SK-N-SH (cell line): Measurements from ENCODE around the gene PIBF1. TPM values are rescaled to one million over a fixed set of nuclear protein-coding genes. Genes with fewer than 3 reads are reported as not detected.

ENCODE experiments used
- CTCF ChIA-PET: fragments of 300-600, 350-600 bp; formaldehyde crosslinking; extraction: SDS; loops from one replicate; lab custom pipeline; 2021; lab: Yijun Ruan, JAX
- POLR2A ChIA-PET: fragments of 350-600 bp; sonication (Branson Sonifier 250); formaldehyde crosslinking; extraction: SDS; loops from one replicate; lab custom pipeline; 2020; ENCODE audit warnings: antibody characterized with exemption, inconsistent platforms; lab: Yijun Ruan, JAX
- DNase-seq: peaks from one replicate; pipeline ENCODE4 v3.0.0; 2012
- H2AFZ ChIP-seq: fragments of 200-600 bp; sonication (generic); 2 replicates; pipeline ENCODE4 v1.8.1; 2016; ENCODE audit warnings: antibody characterized with exemption, mild to moderate bottlenecking, low read depth
- H3F3A ChIP-seq: fragments of 200-600 bp; sonication (generic); replicated peaks from 2 replicates; pipeline ENCODE3; 2016; ENCODE audit warnings: antibody characterized with exemption, mild to moderate bottlenecking; ENCODE audit not compliant: insufficient read depth
- H3K27ac ChIP-seq, 2 experiments: fragments of 200-500 bp in 1 of 2; fragments of 200-600 bp in 1 of 2; sonication (Bioruptor generic) in 1 of 2; sonication (generic), shearing (Covaris generic) in 1 of 2; 2 replicates each; pipeline versions ENCODE4 v1.5.1 to v1.6.1; 2014 to 2016; ENCODE audit warnings: low read depth in 2 of 2, inconsistent platforms in 1 of 2, low read length in 1 of 2, mild to moderate bottlenecking in 1 of 2, mixed read lengths in 1 of 2
- H3K27me3 ChIP-seq: fragments of 200-600 bp; sonication (generic), shearing (Covaris generic); 2 replicates; pipeline ENCODE4 v1.6.1; 2016; ENCODE audit warnings: mixed run types; ENCODE audit not compliant: insufficient read depth
- H3K36me3 ChIP-seq, 2 experiments: fragments of 200-500 bp in 1 of 2; fragments of 200-600 bp in 1 of 2; sonication (Bioruptor generic) in 1 of 2; sonication (generic) in 1 of 2; replicated peaks in 1 of 2; 2 replicates each; pipeline versions ENCODE3 to v1.5.1; 2014 to 2016; ENCODE audit warnings: low read length in 1 of 2, mild to moderate bottlenecking in 1 of 2; ENCODE audit not compliant: insufficient read depth in 2 of 2, control insufficient read depth in 1 of 2
- H3K4me1 ChIP-seq, 2 experiments: fragments of 200-500 bp in 1 of 2; fragments of 200-600 bp in 1 of 2; sonication (Bioruptor generic) in 1 of 2; sonication (generic), shearing (Covaris generic) in 1 of 2; 2 replicates each; pipeline versions ENCODE4 v1.5.1 to v1.6.1; 2014 to 2016; ENCODE audit warnings: low read depth in 1 of 2, low read length in 1 of 2, mixed run types in 1 of 2; ENCODE audit not compliant: insufficient read depth in 2 of 2, control insufficient read depth in 1 of 2
- H3K4me2 ChIP-seq: fragments of 200-600 bp; sonication (generic), shearing (Covaris generic); 2 replicates; pipeline ENCODE4 v1.6.1; 2017; ENCODE audit warnings: mixed run types
- H3K4me3 ChIP-seq, 2 experiments: fragments of 200-500 bp in 1 of 2; fragments of 200-600 bp in 1 of 2; sonication (Bioruptor generic) in 1 of 2; sonication (generic), shearing (Covaris generic) in 1 of 2; 2 replicates each; pipeline versions ENCODE4 v1.5.1 to v1.8.1; 2014 to 2016; ENCODE audit warnings: low read depth in 2 of 2, inconsistent platforms in 1 of 2, low read length in 1 of 2, mild to moderate bottlenecking in 1 of 2, mixed read lengths in 1 of 2, moderate library complexity in 1 of 2
- H3K79me2 ChIP-seq: fragments of 200-600 bp; sonication (generic); 2 replicates; pipeline ENCODE4 v1.8.1; 2017; ENCODE audit warnings: mild to moderate bottlenecking; ENCODE audit not compliant: insufficient read depth
- H3K9ac ChIP-seq: fragments of 200-600 bp; sonication (generic); 2 replicates; pipeline ENCODE4 v1.6.1; 2017; ENCODE audit warnings: mixed run types
- H3K9me2 ChIP-seq: fragments of 200-600 bp; sonication (generic); 2 replicates; pipeline ENCODE4 v1.6.1; 2017; ENCODE audit warnings: mixed run types
- H3K9me3 ChIP-seq: fragments of 200-600 bp; sonication (generic); 2 replicates; pipeline ENCODE4 v1.6.1; 2017; ENCODE audit warnings: mixed run types, mild to moderate bottlenecking, moderate library complexity
- H4K20me1 ChIP-seq: fragments of 200-600 bp; sonication (generic); 2 replicates; pipeline ENCODE4 v1.6.1; 2017; ENCODE audit warnings: mild to moderate bottlenecking, mixed run types; ENCODE audit not compliant: insufficient read depth
- CTCF ChIP-seq: fragments of 200-600 bp; sonication (generic); IDR thresholded peaks from 2 replicates; pipeline ENCODE4 v1.6.1; 2017; ENCODE audit warnings: antibody characterized with exemption, mild to moderate bottlenecking, moderate library complexity
- ELF1 ChIP-seq: IDR thresholded peaks from 2 replicates; pipeline ENCODE4 v1.4.0; 2012
- EP300 ChIP-seq, 2 experiments: IDR thresholded peaks; 2 replicates each; pipeline versions ENCODE4 v1.4.0 to v1.6.1; 2012; ENCODE audit warnings: borderline replicate concordance in 1 of 2, low read depth in 1 of 2, low read length in 1 of 2
- FOXJ3 ChIP-seq: sonication (generic); formaldehyde crosslinking; IDR thresholded peaks from 2 replicates; pipeline ENCODE4 v1.5.1; 2020; ENCODE audit warnings: mild to moderate bottlenecking, missing genetic modification reagents
- GATA2 ChIP-seq: sonication (generic); formaldehyde crosslinking; IDR thresholded peaks from 2 replicates; pipeline ENCODE4 v1.5.0; 2020; ENCODE audit warnings: mild to moderate bottlenecking, missing genetic modification reagents
- JUND ChIP-seq: IDR thresholded peaks from 2 replicates; pipeline ENCODE4 v1.4.0; 2012
- MEF2A ChIP-seq: IDR thresholded peaks from 2 replicates; pipeline ENCODE4 v1.4.0; 2012; ENCODE audit warnings: low read depth, borderline replicate concordance
- NRF1 ChIP-seq: IDR thresholded peaks from 2 replicates; pipeline ENCODE4 v1.6.1; 2012; ENCODE audit warnings: low read depth, mild to moderate bottlenecking, low read length
- POLR2AphosphoS5 ChIP-seq: IDR thresholded peaks from 2 replicates; pipeline ENCODE4 v1.6.1; 2012; ENCODE audit warnings: low read depth, low read length
- RAD21 ChIP-seq: IDR thresholded peaks from 2 replicates; pipeline ENCODE4 v1.6.1; 2012; ENCODE audit warnings: mild to moderate bottlenecking, low read length
- RFX5 ChIP-seq: IDR thresholded peaks from 2 replicates; pipeline ENCODE4 v1.6.1; 2012; ENCODE audit warnings: mild to moderate bottlenecking, improper control_type of control experiment, low read length
- RXRA ChIP-seq: IDR thresholded peaks from 2 replicates; pipeline ENCODE4 v1.4.0; 2012; ENCODE audit warnings: low read depth, mild to moderate bottlenecking, borderline replicate concordance
- SIN3A ChIP-seq: IDR thresholded peaks from 2 replicates; pipeline ENCODE4 v1.6.1; 2012; ENCODE audit warnings: low read depth, mild to moderate bottlenecking, low read length, moderate library complexity, borderline replicate concordance
- SMC3 ChIP-seq: IDR thresholded peaks from 2 replicates; pipeline ENCODE4 v1.6.1; 2012; ENCODE audit warnings: low read depth, low read length, improper control_type of control experiment
- TCF12 ChIP-seq: IDR thresholded peaks from 2 replicates; pipeline ENCODE4 v1.4.0; 2012
- TEAD4 ChIP-seq: IDR thresholded peaks from 2 replicates; pipeline ENCODE4 v1.4.0; 2012; ENCODE audit warnings: mild to moderate bottlenecking, borderline replicate concordance; ENCODE audit not compliant: insufficient read depth
- YY1 ChIP-seq: IDR thresholded peaks from 2 replicates; pipeline ENCODE4 v1.4.0; 2012; ENCODE audit warnings: low read depth, mild to moderate bottlenecking
- WGBS: methylation state at CpG from one replicate; pipeline ENCODE4 v1.1.6; 2017; ENCODE audit warnings: low lambda C conversion rate; 5-methylcytosine and 5-hydroxymethylcytosine counted together
- polyA plus RNA-seq, 3 experiments: library from polyadenylated mRNA; depleted of rRNA; stranded (reverse); fragments of >200 nt; gene quantifications; 2 replicates each; pipeline ENCODE4 v1.2.3, GENCODE V29; 2012
- TF ChIP-seq, protein P1 (sequence below): IDR thresholded peaks from 2 replicates; pipeline ENCODE4 v1.4.0; 2012; ENCODE audit warnings: low read depth
- TF ChIP-seq, protein P2 (sequence below): IDR thresholded peaks from 2 replicates; pipeline ENCODE4 v1.4.0; 2012; ENCODE audit warnings: low read depth, borderline replicate concordance
- TF ChIP-seq, protein P3 (sequence below): fragments of 150-350 bp; IDR thresholded peaks from 2 replicates; pipeline ENCODE4 v1.6.1; 2016; ENCODE audit warnings: mild to moderate bottlenecking, low read depth, low read length

The PIBF1 gene
- polyA plus RNA-seq, 1 of the 3 experiments (the other 2 are of a cell fraction) = 3.9 TPM

DNA sequence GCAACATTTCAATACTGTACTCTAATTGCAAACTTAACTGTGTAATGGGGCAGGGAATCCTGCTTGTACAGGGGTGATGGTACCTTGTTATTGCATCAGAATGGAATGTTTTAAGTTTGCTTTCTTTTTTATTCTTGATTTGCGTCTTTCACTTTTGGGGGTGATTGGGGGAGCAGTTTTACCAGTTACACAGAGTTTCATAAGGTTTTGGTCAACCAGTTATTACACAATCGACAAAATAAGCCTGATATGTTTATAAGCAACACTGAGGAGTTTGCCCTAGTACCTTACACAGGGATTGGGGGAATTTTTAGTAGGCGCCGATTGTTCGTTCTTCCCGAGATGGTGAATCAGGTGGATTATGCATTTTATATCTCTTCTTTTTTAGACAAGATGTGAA, 279.5 kb downstream of the PIBF1 start:
- POLR2A ChIA-PET = no interaction called here
- Histone ChIP-seq H3K9ac (no peak overlapping the region), H4K20me1 (no peaks in the 10 kb centered on the region), H3K79me2 (no peaks in the 10 kb centered on the region), H3K27ac (no peak overlapping the region), H2AFZ (no peak overlapping the region), H3K27me3 (no peaks in the 10 kb centered on the region), H3K4me3 (no peak overlapping the region), H3K36me3 (peaks cover 0 to 2% of the 10 kb centered on the region in 2 experiments), H3K4me1 (peaks cover 3 to 7% of the 10 kb centered on the region in 2 experiments; a peak in 2 of 4 replicates), H3F3A (peaks cover 21% of the 10 kb centered on the region), H3K9me2 (no peaks in the 10 kb centered on the region), H3K9me3 (no peaks in the 10 kb centered on the region), H3K4me2 (no peak overlapping the region)
- no peak for DNase-seq
- TF ChIP-seq RFX5 = no peak
- TF ChIP-seq SIN3A = no peak
- no peak for TF ChIP-seq EP300 (IDR thresholded peaks at IDR 0.05; ENCODE audit: borderline replicate concordance in 1 of 2, low read depth in 1 of 2, low read length in 1 of 2)
- no peak for TF ChIP-seq GATA2
- TF ChIP-seq, protein P1, sequence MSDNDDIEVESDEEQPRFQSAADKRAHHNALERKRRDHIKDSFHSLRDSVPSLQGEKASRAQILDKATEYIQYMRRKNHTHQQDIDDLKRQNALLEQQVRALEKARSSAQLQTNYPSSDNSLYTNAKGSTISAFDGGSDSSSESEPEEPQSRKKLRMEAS = no peak
- TF ChIP-seq TEAD4 = no peak
- no peak for TF ChIP-seq RXRA
- TF ChIP-seq ELF1 = no peak
- TF ChIP-seq NRF1 = no peak
- no peak for TF ChIP-seq YY1
- no peak for TF ChIP-seq MEF2A
- TF ChIP-seq TCF12 = no peak
- TF ChIP-seq, protein P2, sequence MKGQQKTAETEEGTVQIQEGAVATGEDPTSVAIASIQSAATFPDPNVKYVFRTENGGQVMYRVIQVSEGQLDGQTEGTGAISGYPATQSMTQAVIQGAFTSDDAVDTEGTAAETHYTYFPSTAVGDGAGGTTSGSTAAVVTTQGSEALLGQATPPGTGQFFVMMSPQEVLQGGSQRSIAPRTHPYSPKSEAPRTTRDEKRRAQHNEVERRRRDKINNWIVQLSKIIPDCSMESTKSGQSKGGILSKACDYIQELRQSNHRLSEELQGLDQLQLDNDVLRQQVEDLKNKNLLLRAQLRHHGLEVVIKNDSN = no peak
- CTCF ChIA-PET = no interaction called here
- 94% methylated on average over 6 of the region's 6 CpGs for WGBS

GRCh38 chr13:73061876-73062275, 279.9 kb downstream of the PIBF1 start:
- ChIA-PET POLR2A (no interaction called here), CTCF (no interaction called here)
- Histone ChIP-seq H3K27me3 (no peaks in the 10 kb centered on the region), H3K9me3 (no peaks in the 10 kb centered on the region), H3K9me2 (no peaks in the 10 kb centered on the region), H2AFZ (no peak overlapping the region), H3K79me2 (no peaks in the 10 kb centered on the region), H3K4me3 (no peak overlapping the region), H4K20me1 (no peaks in the 10 kb centered on the region), H3K27ac (no peak overlapping the region), H3K4me1 (peaks cover 3 to 7% of the 10 kb centered on the region in 2 experiments; a peak in 2 of 4 replicates), H3K4me2 (no peak overlapping the region), H3K36me3 (peaks cover 0 to 2% of the 10 kb centered on the region in 2 experiments), H3F3A (peaks cover 17% of the 10 kb centered on the region), H3K9ac (no peak overlapping the region)
- TF ChIP-seq TCF12 (no peak), CTCF (no peak), NRF1 (no peak), GATA2 (no peak), EP300 (IDR thresholded peaks at IDR 0.05; ENCODE audit: borderline replicate concordance in 1 of 2, low read depth in 1 of 2, low read length in 1 of 2) (no peak), POLR2AphosphoS5 (no peak), FOXJ3 (CRISPR knock-in tag) (no peak), JUND (no peak), RAD21 (no peak), MEF2A (no peak), SMC3 (no peak)
- TF ChIP-seq, protein P3, sequence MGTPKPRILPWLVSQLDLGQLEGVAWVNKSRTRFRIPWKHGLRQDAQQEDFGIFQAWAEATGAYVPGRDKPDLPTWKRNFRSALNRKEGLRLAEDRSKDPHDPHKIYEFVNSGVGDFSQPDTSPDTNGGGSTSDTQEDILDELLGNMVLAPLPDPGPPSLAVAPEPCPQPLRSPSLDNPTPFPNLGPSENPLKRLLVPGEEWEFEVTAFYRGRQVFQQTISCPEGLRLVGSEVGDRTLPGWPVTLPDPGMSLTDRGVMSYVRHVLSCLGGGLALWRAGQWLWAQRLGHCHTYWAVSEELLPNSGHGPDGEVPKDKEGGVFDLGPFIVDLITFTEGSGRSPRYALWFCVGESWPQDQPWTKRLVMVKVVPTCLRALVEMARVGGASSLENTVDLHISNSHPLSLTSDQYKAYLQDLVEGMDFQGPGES = no peak
- no peak for DNase-seq
- WGBS = 85% methylated on average over 9 of the region's 9 CpGs
